GM10248 (cell line): Measurements from ENCODE around the gene MAP1LC3B.

Experiments used
- CTCF ChIA-PET: fragments of 300-600 bp; sonication (Branson Sonifier 250); formaldehyde crosslinking; extraction: SDS; loops from one replicate; lab custom pipeline; 2021; ENCODE audit warnings: antibody characterized with exemption; lab: Yijun Ruan, JAX
- POLR2A ChIA-PET: fragments of 350-650 bp; sonication (Branson Sonifier 250); formaldehyde crosslinking; extraction: SDS; loops from one replicate; lab custom pipeline; 2020; ENCODE audit warnings: antibody characterized with exemption; lab: Yijun Ruan, JAX
- DNase-seq: peaks from one replicate; pipeline ENCODE4 v3.0.0; 2012; ENCODE audit errors: extremely low spot score
- TF ChIP-seq, protein P1 (sequence below): IDR thresholded peaks from 2 replicates; pipeline ENCODE4 v1.5.1; 2012; ENCODE audit warnings: mild to moderate bottlenecking, low read depth; ENCODE audit errors: extremely low read depth, missing control alignments, control extremely low read depth

The MAP1LC3B gene

DNA sequence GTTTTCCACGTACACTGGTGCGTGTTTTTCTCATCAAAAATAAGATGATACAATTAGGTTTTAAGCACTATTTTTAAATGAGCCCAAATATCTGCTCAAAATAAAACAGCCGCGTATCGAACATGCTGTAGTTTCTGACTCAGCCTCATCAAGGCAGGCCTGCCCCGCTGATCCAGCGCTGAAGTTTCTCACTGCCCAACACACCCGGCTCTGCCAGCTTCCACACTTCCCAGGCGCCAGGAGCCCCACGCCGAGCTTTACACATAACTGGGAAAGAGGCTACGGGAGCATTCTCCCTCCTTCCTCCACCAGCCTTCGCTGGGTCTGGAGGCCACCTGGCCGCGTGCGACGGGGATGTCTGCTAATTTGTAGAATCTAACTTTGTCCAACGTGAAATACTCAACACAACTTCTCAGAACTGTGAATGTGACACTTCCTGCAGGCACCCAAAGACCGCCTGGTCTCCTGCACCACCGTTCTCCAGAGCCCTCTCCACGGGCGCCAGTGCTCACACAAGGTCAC is 42.1 kb downstream of the MAP1LC3B start:
- ChIA-PET POLR2A (no interaction called here), CTCF (interaction anchor here (1.3 kb wide), 1 partner anchor 10 kb away, joined by 3 read pairs; no protein-coding TSS in a partner anchor)
- TF ChIP-seq, protein P1, sequence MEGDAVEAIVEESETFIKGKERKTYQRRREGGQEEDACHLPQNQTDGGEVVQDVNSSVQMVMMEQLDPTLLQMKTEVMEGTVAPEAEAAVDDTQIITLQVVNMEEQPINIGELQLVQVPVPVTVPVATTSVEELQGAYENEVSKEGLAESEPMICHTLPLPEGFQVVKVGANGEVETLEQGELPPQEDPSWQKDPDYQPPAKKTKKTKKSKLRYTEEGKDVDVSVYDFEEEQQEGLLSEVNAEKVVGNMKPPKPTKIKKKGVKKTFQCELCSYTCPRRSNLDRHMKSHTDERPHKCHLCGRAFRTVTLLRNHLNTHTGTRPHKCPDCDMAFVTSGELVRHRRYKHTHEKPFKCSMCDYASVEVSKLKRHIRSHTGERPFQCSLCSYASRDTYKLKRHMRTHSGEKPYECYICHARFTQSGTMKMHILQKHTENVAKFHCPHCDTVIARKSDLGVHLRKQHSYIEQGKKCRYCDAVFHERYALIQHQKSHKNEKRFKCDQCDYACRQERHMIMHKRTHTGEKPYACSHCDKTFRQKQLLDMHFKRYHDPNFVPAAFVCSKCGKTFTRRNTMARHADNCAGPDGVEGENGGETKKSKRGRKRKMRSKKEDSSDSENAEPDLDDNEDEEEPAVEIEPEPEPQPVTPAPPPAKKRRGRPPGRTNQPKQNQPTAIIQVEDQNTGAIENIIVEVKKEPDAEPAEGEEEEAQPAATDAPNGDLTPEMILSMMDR = no peak
- DNase-seq = no peak

DNA sequence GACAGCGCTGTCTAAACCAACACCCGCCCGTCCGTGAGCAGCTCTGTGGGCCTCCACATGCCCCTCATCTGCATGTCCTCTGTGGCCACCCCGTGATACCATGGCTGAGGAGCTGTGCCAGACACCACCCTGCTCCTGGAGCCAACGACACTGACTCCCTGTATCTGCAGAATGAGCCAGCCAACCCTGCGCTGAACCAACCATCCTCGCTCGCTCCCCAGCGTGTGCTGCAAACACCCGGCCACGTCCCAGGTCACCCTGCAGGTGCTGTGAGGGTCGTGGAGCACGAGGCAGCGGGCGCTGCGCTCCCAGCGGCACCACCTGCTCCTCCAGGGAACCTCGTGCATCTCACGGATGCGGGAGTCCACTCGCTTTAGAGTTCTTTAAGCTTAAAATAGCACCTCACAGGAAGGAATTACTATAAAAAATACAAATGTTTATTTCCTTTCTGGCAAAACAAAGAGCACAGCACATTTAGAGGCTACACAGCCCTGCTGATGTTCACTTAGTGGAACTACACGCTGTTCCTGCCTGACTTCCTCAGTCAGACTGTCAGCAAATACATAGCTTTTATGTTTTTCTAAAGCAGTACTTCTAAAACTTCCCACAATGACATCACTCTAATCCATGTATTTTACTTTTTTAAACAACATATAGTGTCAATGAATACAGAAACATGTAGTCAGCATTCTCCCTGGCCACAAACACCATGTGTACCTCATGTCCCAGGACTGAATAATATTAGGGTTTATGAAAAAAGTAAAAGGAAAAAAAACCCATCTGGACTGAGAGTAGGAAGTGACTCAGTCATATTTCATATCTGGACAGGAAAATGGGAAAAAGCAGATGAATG is 43.5 kb downstream of the MAP1LC3B start:
- ChIA-PET CTCF (interaction anchor here (0.6 kb wide), 1 partner anchor 268 kb away, joined by 3 read pairs; no protein-coding TSS in a partner anchor), POLR2A (no interaction called here)
- TF ChIP-seq, protein P1 = no peak
- DNase-seq = no peak

DNA sequence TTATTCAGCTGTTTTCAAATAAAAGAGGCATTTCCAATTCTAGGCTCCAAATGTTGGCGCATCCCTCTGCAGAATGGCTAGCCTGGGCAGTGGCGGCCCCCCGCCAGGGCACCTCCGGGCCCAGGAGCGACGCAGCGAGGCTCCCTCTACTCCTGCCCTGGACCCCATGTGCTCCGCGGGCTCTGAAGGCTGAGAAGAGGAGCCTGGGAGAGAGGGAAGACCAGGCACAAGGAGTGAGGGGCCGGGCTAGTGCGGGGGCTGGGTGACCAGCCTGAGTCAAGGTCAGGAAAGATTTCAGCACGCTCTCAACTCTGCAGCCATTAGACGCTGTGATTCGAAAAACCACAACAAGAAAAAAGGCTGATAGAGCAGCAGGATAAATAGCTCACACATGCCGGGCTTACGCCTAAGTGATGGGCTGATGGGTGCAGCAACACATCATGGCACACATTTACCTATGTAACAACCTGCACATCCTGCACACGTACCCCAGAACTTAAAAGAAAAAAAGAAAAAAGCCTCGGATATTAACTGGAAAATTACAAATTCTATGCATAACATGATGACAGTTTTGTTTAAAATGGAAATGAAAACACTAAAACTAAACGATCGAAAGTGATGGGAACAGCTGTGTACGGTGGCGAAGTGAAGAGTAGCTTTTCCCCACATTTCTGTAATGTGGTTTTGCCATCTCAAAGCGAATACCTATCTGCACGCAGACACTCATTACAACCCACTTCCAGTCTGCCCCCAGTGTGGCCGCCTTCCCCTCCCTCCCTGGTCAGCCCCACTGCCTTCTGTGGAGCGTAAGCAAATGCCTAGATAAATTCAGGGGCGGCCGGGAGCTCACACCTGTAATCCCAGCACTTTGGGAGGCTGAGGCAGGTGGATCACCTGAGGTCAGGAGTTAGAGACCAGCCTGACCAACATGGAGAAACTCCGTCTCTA is 44.4 kb downstream of the MAP1LC3B start:
- no peak for DNase-seq
- POLR2A ChIA-PET = no interaction called here
- TF ChIP-seq, protein P1 = no peak
- CTCF ChIA-PET = no interaction called here

DNA sequence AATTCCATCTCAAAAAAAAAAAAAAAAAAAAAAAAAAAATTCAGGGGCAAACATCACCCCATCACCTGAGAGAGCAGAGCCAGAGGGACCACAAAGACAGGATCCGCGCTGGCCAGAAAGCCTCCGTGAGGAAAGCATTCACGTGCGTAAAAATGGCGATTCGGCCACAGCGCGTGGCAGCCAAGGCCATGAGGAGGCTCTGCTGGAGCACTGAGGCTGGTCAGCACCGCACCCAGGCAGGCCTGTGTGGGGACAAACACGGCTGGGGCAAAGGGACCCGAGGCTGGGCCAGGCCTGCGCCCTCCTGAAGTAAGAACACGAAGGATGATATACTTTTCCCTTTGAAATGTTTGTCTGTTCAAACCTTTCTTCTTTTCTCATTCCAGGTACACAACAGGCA is 45.2 kb downstream of the MAP1LC3B start:
- no peak for DNase-seq
- CTCF ChIA-PET = interaction anchor here (1.3 kb wide), 1 partner anchor 13 kb away, joined by 3 read pairs; no protein-coding TSS in a partner anchor
- TF ChIP-seq, protein P1 = no peak
- POLR2A ChIA-PET = no interaction called here

DNA sequence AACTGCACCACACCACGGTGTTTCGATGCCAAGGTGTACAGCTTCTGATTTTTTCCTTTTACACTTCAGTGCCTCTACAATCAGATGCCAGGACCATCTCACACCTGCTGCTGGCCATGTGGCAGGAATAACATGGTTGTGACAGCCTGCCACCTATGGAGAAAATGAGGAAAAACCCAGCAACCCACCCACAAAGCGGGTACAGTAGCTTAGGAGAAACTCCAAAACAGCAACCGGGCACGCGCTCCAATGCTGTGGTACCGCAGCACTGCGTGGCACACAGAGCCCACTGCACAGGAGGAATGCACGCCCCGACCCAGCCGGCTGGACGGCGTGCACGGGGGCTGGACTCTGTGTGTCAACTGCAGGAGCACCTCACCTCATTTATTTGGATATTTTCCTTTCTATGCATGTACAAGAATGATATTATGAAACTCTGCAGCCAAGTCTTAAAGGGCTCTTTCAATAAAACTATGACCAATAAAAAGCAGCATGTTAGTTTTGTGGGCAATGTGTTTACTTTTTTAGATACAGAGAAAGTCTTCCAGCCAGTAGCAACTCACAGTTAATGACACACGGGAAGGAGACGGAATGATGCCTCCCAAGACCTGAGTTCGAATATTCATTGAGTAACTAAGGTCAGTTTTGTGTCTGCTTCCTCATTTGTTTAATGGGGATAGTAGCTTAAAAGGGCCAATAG is 45.9 kb downstream of the MAP1LC3B start:
- TF ChIP-seq, protein P1 = no peak
- POLR2A ChIA-PET = no interaction called here
- CTCF ChIA-PET = interaction anchor here (1.3 to 1.4 kb wide), 2 partner anchors 13 to 198 kb away, joined by 3 read pairs; no protein-coding TSS in a partner anchor
- no peak for DNase-seq
